SU-DHL-6 (cell line): ENCODE results near the gene SPRR2A.

ENCODE experiments used
- H2AFZ ChIP-seq: fragments of 200-600 bp; sonication (generic); 2 replicates; pipeline ENCODE4 v1.6.1; 2014; ENCODE audit warnings: low read depth, mild to moderate bottlenecking, moderate library complexity, mixed read lengths, antibody characterized with exemption, low read length; ENCODE audit not compliant: severe bottlenecking
- H3F3A ChIP-seq: fragments of 200-600 bp; shearing (Covaris generic); 2 replicates; pipeline ENCODE4 v1.6.0; 2016; ENCODE audit warnings: antibody characterized with exemption, mild to moderate bottlenecking; ENCODE audit not compliant: insufficient read depth
- H3K27ac ChIP-seq: fragments of 200-600 bp; sonication (generic); 2 replicates; pipeline ENCODE4 v1.5.1; 2016; ENCODE audit warnings: low read depth, mild to moderate bottlenecking, low read length, moderate library complexity, mixed read lengths
- H3K27me3 ChIP-seq: fragments of 200-600 bp; sonication (generic), shearing (Covaris generic); 2 replicates; pipeline ENCODE4 v1.6.0; 2014; ENCODE audit warnings: mild to moderate bottlenecking, low read length
- H3K36me3 ChIP-seq: fragments of 200-600 bp; sonication (generic); 2 replicates; pipeline ENCODE4 v1.6.1; 2014; ENCODE audit warnings: mild to moderate bottlenecking, low read length, mixed read lengths
- H3K4me2 ChIP-seq: fragments of 300-600, 200-600 bp; shearing (Covaris generic), sonication (generic); 2 replicates; pipeline ENCODE4 v1.6.0; 2014; ENCODE audit warnings: low read length, low read depth, mild to moderate bottlenecking; ENCODE audit not compliant: poor library complexity, severe bottlenecking
- H3K4me3 ChIP-seq: fragments of 200-600 bp; sonication (generic); 2 replicates; pipeline ENCODE4 v1.5.1; 2014; ENCODE audit warnings: antibody characterized with exemption, low read length, mild to moderate bottlenecking, mixed read lengths; ENCODE audit not compliant: insufficient read depth, poor library complexity, severe bottlenecking
- H3K79me2 ChIP-seq: fragments of 200-600 bp; sonication (generic); 2 replicates; pipeline ENCODE4 v1.6.1; 2014; ENCODE audit warnings: mild to moderate bottlenecking, low read length, moderate library complexity; ENCODE audit not compliant: insufficient read depth
- H3K9ac ChIP-seq: fragments of 200-600 bp; sonication (generic); 2 replicates; pipeline ENCODE4 v1.7.0; 2014; ENCODE audit warnings: mild to moderate bottlenecking, low read length
- H3K9me2 ChIP-seq: fragments of 200-600 bp; sonication (generic); replicated peaks from 2 replicates; pipeline ENCODE4 v1.6.1; 2014; ENCODE audit warnings: low read length; ENCODE audit not compliant: insufficient read depth
- H3K9me3 ChIP-seq: fragments of 200-600 bp; sonication (generic); 2 replicates; pipeline ENCODE4 v1.6.1; 2014; ENCODE audit warnings: low read length, mixed read lengths; ENCODE audit not compliant: insufficient read depth
- H4K20me1 ChIP-seq: fragments of 200-600 bp; sonication (generic); 2 replicates; pipeline ENCODE4 v1.6.1; 2014; ENCODE audit warnings: low read depth, mild to moderate bottlenecking, antibody characterized with exemption, low read length, moderate library complexity, mixed read lengths
- EZH2phosphoT487 ChIP-seq: fragments of 200-600 bp; sonication (generic), shearing (Covaris generic); conservative IDR thresholded peaks from 2 replicates; pipeline ENCODE4 v1.6.1; 2018; ENCODE audit warnings: mild to moderate bottlenecking, antibody characterized with exemption, low read length, moderate library complexity, mixed read lengths
- TF ChIP-seq, protein P1 (sequence below): fragments of 200-600 bp; sonication (generic); IDR thresholded peaks from one replicate; pipeline ENCODE4 v1.5.1; 2017; ENCODE audit warnings: antibody characterized with exemption, mild to moderate bottlenecking, low read length, moderate library complexity; ENCODE audit not compliant: insufficient read depth, poor library complexity, severe bottlenecking

Gene SPRR2A

DNA sequence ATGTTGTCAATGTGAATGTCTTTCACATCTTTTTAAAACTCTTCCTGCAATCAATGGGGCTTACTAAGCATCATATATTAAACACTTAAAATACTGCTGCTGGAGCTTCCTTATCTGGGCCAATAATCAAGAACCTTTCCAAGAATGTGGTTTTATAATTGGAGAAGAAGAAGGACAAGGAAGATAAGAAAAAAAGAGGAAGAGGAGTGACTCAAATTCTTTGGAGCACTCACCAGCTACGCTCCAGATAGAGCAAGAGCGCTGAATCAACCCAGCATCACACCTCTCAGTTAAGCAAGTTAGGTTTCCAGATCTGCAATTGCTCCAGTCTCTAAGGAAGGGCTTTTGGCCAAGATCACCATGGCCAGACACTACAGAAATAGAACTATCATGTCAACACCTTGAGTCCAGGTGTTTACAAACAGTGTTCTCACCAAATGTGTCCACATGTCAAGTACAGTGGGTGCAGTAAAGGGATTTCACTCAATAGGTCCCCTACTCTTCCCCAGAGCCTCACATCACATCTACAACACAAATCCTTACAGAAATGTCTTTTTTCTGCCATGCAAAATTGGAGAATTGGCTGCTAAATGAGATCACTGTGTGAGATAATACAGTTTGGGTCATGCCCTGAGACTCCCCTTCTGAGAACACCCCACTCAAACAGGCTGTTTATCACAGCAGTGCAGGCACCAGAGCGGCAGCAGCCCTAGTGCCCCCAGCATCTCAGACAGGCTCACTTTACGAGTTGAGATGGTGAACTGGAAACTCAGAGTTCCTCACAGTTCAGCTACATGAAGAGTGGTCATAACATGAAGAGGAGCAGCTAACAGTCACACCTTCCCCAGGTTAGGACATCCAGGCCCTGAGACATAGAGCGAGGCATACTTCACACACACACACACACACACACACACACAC lies 15.8 kb upstream of the SPRR2A start:
- no peaks in the 10 kb centered on the region for H3F3A ChIP-seq
- no peak overlapping the region for H2AFZ ChIP-seq
- no peak overlapping the region for H3K9ac ChIP-seq

DNA sequence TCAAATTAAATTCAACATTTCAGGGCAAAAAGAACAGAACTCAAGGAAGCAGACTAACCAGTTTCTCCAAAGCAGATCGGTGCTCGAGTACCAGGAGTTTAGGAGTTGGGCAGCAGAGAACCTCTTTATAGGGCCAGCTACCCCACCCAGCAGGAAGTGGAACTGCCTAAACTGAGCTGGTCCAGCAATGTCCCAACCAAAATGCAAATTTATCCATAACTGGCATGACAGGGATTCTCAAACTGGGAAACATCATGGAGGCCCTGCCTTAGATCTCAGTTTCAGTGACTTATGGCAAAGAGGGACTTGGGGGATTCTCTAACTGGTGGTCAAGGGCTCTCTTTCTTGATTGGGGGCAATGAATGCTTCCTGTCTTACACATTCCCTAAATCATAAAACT lies 14.2 kb upstream of the SPRR2A start, which contains the start of gene SPRR2B:
SPRR2B (minus strand) TSS at position 101 of the 400 bp plus-strand sequence. CDS start 772 bp downstream, outside the sequence.
- no peaks in the 10 kb centered on the region for H3K9me3 ChIP-seq
- no peak within 1 kb of the TSS for H2AFZ ChIP-seq
- no peaks in the 10 kb centered on the region for H3K27me3 ChIP-seq

More for the DNA sequence above, 15.8 kb upstream of the SPRR2A start:
- Histone ChIP-seq H3K9me3 (no peaks in the 10 kb centered on the region), H3K36me3 (no peaks in the 10 kb centered on the region), H3K79me2 (no peaks in the 10 kb centered on the region), H3K27ac (no peak overlapping the region), H3K27me3 (no peaks in the 10 kb centered on the region), H3K4me2 (no peak overlapping the region), H4K20me1 (no peaks in the 10 kb centered on the region), H3K9me2 (no peaks in the 10 kb centered on the region), H3K4me3 (no peak overlapping the region)
- TF ChIP-seq, protein P1, sequence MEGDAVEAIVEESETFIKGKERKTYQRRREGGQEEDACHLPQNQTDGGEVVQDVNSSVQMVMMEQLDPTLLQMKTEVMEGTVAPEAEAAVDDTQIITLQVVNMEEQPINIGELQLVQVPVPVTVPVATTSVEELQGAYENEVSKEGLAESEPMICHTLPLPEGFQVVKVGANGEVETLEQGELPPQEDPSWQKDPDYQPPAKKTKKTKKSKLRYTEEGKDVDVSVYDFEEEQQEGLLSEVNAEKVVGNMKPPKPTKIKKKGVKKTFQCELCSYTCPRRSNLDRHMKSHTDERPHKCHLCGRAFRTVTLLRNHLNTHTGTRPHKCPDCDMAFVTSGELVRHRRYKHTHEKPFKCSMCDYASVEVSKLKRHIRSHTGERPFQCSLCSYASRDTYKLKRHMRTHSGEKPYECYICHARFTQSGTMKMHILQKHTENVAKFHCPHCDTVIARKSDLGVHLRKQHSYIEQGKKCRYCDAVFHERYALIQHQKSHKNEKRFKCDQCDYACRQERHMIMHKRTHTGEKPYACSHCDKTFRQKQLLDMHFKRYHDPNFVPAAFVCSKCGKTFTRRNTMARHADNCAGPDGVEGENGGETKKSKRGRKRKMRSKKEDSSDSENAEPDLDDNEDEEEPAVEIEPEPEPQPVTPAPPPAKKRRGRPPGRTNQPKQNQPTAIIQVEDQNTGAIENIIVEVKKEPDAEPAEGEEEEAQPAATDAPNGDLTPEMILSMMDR = no peak
- TF ChIP-seq EZH2phosphoT487 = no peak

DNA sequence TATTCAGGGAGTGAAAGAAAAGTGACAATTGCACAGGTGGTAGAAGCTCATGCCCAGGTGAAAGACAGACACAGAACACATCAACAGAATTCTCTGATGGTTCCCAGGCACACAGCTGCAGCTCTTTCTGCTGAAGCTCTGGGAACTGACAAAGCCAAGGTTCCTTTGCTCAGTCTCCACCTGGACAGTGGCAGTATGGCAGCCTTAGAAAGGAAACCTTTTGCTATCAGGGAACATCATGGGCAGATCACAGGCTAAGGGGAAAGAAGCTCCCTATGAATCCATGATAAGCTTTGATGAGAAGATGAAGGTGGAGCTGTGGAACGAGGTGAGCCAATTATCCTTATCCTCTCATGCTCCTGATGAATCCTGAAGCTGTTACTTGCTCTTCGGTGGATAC lies 12.9 kb upstream of the SPRR2A start:
- Histone ChIP-seq H3K4me2 (no peak overlapping the region), H3K27me3 (no peaks in the 10 kb centered on the region), H3K79me2 (no peaks in the 10 kb centered on the region), H4K20me1 (no peaks in the 10 kb centered on the region), H3K9ac (no peak overlapping the region), H3K27ac (no peak overlapping the region), H2AFZ (no peak overlapping the region), H3K4me3 (no peak overlapping the region), H3K36me3 (no peaks in the 10 kb centered on the region), H3F3A (no peaks in the 10 kb centered on the region), H3K9me3 (no peaks in the 10 kb centered on the region), H3K9me2 (no peaks in the 10 kb centered on the region)
- TF ChIP-seq, protein P1 = no peak
- TF ChIP-seq EZH2phosphoT487 = no peak

More for the DNA sequence above, 14.2 kb upstream of the SPRR2A start, which contains the start of gene SPRR2B:
- Histone ChIP-seq H3K9ac (no peak within 1 kb of the TSS), H3K36me3 (no peaks in the 10 kb centered on the region), H3K79me2 (no peaks in the 10 kb centered on the region), H4K20me1 (no peaks in the 10 kb centered on the region), H3K9me2 (no peaks in the 10 kb centered on the region), H3F3A (no peaks in the 10 kb centered on the region), H3K4me3 (no peak within 1 kb of the TSS), H3K4me2 (no peak within 1 kb of the TSS), H3K27ac (no peak within 1 kb of the TSS)
- TF ChIP-seq, protein P1 = no peak
- no peak for TF ChIP-seq EZH2phosphoT487
